ENCODE data around the gene SDCBP2.

DNA sequence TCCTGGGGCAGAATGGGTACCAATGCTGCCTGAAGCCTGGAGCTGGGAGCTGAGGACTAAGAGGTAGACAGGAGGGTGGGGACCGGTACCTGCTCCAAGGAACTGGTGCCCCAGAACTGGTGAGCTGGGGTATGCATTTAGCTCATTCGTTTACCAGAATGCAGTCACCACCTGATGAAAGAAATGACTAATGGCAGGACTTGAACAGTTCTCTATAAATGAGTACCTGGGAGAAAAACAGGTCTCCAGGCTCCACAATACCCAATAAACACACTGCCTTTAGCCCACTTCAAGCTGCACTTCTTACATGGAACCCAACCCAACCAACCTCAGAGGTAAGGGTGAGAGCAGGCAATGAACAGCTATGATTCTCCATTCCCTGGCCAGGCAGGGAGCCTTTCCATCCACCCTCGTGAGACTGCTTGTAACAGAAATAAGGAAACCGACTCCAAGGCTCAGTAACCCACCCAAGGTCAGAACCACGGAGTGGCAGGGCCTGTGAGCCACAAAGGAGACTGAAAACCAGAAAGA is 48.5 kb upstream of the SDCBP2 start:
- TF ChIP-seq, protein P1, sequence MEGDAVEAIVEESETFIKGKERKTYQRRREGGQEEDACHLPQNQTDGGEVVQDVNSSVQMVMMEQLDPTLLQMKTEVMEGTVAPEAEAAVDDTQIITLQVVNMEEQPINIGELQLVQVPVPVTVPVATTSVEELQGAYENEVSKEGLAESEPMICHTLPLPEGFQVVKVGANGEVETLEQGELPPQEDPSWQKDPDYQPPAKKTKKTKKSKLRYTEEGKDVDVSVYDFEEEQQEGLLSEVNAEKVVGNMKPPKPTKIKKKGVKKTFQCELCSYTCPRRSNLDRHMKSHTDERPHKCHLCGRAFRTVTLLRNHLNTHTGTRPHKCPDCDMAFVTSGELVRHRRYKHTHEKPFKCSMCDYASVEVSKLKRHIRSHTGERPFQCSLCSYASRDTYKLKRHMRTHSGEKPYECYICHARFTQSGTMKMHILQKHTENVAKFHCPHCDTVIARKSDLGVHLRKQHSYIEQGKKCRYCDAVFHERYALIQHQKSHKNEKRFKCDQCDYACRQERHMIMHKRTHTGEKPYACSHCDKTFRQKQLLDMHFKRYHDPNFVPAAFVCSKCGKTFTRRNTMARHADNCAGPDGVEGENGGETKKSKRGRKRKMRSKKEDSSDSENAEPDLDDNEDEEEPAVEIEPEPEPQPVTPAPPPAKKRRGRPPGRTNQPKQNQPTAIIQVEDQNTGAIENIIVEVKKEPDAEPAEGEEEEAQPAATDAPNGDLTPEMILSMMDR (IDR thresholded peaks at IDR 0.05), result no peak
- TF ChIP-seq POLR2A (IDR thresholded peaks at IDR 0.05) (no peak), EP300 (IDR thresholded peaks at IDR 0.05) (no peak)

Data from ovary (tissue), 3 donors.